Motor neuron (in vitro differentiated cells): Measurements from ENCODE around the gene GGT6. TPM values are rescaled to one million over a fixed set of nuclear protein-coding genes. Genes with fewer than 3 reads are reported as not detected.
A peak's percentile ranks its signal among the peaks of the same experiment; 100 is the strongest.
"Not testable (repeated sequence)": the region's sequence is repeated elsewhere in the genome, so short reads cannot be mapped to it uniquely, and the experiment has no call there.

Source experiments
- ATAC-seq, 8 experiments: fragments of 200-7000 bp; cut with Tn5 transposase; replicated peaks in 6 of 8; 2 replicates each; pipeline ENCODE4 v1.8.0; 2021; ENCODE audit warnings: mild to moderate bottlenecking in 8 of 8, moderate library complexity in 8 of 8
- H3K27ac ChIP-seq, 2 donors: fragments of 250-450 bp; sonication (Bioruptor Pico); 2 replicates each; pipeline ENCODE4 v1.9.0; 2021; ENCODE audit warnings: antibody characterized with exemption in 2 of 2, mild to moderate bottlenecking in 2 of 2, moderate library complexity in 1 of 2
- H3K4me1 ChIP-seq, 2 donors: fragments of 250-450 bp; sonication (Bioruptor Pico); replicated peaks in 1 of 2; 2 replicates each; pipeline ENCODE4 v1.6.1; 2021; ENCODE audit warnings: antibody characterized with exemption in 2 of 2, mild to moderate bottlenecking in 2 of 2, moderate library complexity in 1 of 2
- H3K4me3 ChIP-seq, 5 donors: fragments of 250-450 bp; sonication (Bioruptor Pico); 2 replicates each; pipeline ENCODE4 v1.9.0; 2021; ENCODE audit warnings: antibody characterized with exemption in 5 of 5, mild to moderate bottlenecking in 5 of 5, moderate library complexity in 4 of 5
- WGBS, 10 experiments: fragments of 450-650 bp; shearing (Covaris generic); methylation state at CpG; one replicate each; pipeline ENCODE4 v1.0.0; 2022; 5-methylcytosine and 5-hydroxymethylcytosine counted together
- in situ Hi-C, 9 experiments: fragments of 400-800 bp; cut with MboI; loops; one replicate each; pipeline ENCODE4 v1.15.0; 2021; ENCODE audit warnings: low sequenced_read_pairs in 9 of 9, low pct_unique_long_range_greater_than_20kb in 2 of 9; ENCODE audit not compliant: unreplicated experiment in 9 of 9
- total RNA-seq, 8 experiments: library from RNA; unstranded; fragments of 300-600 nt; gene quantifications; 2 replicates each; pipeline versions ENCODE4 v1.2.3 to v1.2.4, GENCODE V29; 2022

Gene GGT6, protein sequence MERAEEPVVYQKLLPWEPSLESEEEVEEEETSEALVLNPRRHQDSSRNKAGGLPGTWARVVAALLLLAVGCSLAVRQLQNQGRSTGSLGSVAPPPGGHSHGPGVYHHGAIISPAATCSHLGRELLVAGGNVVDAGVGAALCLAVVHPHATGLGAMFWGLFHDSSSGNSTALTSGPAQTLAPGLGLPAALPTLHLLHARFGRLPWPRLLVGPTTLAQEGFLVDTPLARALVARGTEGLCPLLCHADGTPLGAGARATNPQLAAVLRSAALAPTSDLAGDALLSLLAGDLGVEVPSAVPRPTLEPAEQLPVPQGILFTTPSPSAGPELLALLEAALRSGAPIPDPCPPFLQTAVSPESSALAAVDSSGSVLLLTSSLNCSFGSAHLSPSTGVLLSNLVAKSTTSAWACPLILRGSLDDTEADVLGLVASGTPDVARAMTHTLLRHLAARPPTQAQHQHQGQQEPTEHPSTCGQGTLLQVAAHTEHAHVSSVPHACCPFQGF
- under 1 TPM in 7 of 8 experiments, not detected in 1; 0.13 to 1.00 (median 0.20) TPM for total RNA-seq

DNA sequence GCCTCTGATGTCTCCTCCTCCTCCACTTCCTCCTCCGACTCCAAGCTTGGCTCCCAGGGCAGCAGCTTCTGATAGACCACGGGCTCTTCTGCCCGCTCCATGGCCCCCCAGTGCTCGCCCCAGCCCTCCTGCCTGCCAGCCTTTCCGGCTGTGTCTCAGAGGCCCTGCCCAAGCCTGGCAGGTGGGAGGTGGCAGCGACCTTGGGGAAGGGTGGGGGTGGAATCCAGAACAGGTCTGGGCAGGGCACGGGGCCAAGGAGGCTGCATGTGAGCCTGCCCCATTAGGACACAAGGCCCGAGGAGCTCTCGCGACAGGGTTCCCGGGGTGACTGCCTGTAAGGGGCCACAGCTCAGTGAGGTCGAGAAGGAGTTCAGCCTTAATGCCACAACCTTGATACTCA, at the start of gene GGT6:
Gene GGT6 (minus strand): TSS at position 157 of the 400 bp plus-strand sequence. CDS start 56 bp downstream, at position 101.
- in situ Hi-C loops, result loop anchor here in 3 of 9 experiments (10.0 kb wide), 2 partner anchors 54 to 64 kb away; no protein-coding TSS in a partner anchor
- no peak for ATAC-seq
- no peak within 1 kb of the TSS for H3K27ac ChIP-seq
- H3K4me1 ChIP-seq, result peaks cover 5 to 8% of the 10 kb centered on the region in 2 donors
- no peak within 1 kb of the TSS for H3K4me3 ChIP-seq
- 60% methylated on average over 2 of the region's 12 CpGs; no CpG with 5 or more reads in 9 of the 10 experiments for WGBS, 10 experiments

DNA sequence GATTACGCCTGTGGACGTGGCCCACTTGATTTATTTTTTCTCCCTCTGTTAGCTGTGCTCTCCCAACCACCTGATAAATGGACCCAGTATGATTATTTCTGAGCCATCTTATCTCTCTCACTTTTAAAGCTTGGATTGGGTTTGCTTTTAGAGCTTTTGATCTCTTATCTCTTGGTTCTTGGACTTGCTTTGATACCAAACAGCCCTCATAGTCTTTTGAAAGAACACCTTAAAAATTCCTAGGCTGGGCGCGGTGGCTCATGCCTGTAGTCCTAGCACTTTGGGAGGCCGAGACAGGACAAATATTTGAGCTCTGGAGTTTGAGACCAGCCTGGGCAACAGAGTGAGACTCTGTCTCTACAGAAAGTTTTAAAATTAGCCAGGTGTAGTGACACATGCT, 49.8 kb upstream of the GGT6 start:
- no peak overlapping the region for H3K4me3 ChIP-seq
- no peak for ATAC-seq
- no peak overlapping the region for H3K27ac ChIP-seq
- peaks cover 13 to 34% of the 10 kb centered on the region in 2 donors for H3K4me1 ChIP-seq
- in situ Hi-C loops, result loop anchor here in 1 of 9 experiments (10.0 kb wide), 1 partner anchor 45 kb away; the partner anchor contains the start of gene GGT6
- WGBS, 10 experiments, result 0 to 100% (median 83%) methylated on average over 1 to 5 of the region's 5 CpGs; no CpG with 5 or more reads in 1 of the 10 experiments

GRCh38 chr17:4609761-4610160, 49.4 kb upstream of the GGT6 start:
- no peak for ATAC-seq
- in situ Hi-C loops, result loop anchor here in 1 of 9 experiments (10.0 kb wide), 1 partner anchor 45 kb away; the partner anchor contains the start of gene GGT6
- H3K27ac ChIP-seq, result no peak overlapping the region
- WGBS, 10 experiments, result 40 to 100% (median 94%) methylated on average over 2 to 7 of the region's 7 CpGs; no CpG with 5 or more reads in 2 of the 10 experiments
- H3K4me1 ChIP-seq, result peaks cover 13 to 35% of the 10 kb centered on the region in 2 donors
- no peak overlapping the region for H3K4me3 ChIP-seq

- H3K4me3 ChIP-seq, result no peak overlapping the region
- peaks cover 13 to 44% of the 10 kb centered on the region in 2 donors for H3K4me1 ChIP-seq
- H3K27ac ChIP-seq, result peak overlapping the region in 1 of 2 donors; percentile 82
- peak; percentile 2 to 91 (median 85) for ATAC-seq
- 0 to 80% (median 19%) methylated on average over 2 to 9 of the region's 9 CpGs; no CpG with 5 or more reads in 1 of the 10 experiments for WGBS, 10 experiments
- in situ Hi-C loops, result no loop called here
Measured at GRCh38 chr17:4607773-4608187, 47.4 kb upstream of the GGT6 start.

DNA sequence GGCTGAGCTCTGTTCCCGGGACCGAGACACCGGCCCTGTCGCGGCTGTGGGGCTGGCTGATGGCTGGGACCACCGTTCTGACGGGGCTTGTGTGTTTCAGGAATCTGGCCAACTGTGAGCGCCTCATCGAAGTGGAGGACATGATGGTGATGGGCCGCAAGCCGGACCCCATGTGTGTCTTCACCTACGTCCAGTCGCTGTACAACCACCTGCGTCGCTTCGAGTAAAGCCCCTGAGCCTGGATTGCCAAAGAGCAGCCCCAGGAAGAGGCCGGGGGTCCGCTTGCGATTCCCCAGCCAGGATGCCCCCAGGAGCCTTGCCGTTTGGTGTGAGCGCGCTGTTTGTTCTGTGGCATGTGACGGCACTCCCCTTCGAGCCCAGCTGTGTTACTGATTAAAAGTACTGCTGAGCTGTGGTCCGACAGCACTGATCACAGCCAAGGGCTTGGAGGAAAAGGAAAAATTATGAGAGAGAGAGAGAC, 46.9 kb upstream of the GGT6 start:
- in situ Hi-C loops, result no loop called here
- Histone ChIP-seq H3K4me1 (peaks cover 13 to 44% of the 10 kb centered on the region in 2 donors), H3K27ac (peak overlapping the region; percentile 2 to 82), H3K4me3 (no peak overlapping the region)
- 21 to 80% (median 64%) methylated on average over 2 to 15 of the region's 25 CpGs; no CpG with 5 or more reads in 3 of the 10 experiments for WGBS, 10 experiments
- peak in 6 of 8 experiments; percentile 16 to 64 (median 58) for ATAC-seq

- Histone ChIP-seq H3K27ac (no peak overlapping the region), H3K4me1 (peaks cover 14 to 47% of the 10 kb centered on the region in 2 donors), H3K4me3 (no peak overlapping the region)
- peak in 4 of 8 experiments; percentile 17 to 49 (median 28) for ATAC-seq
- WGBS, 10 experiments, result 50 to 100% (median 100%) methylated on average over 1 to 5 of the region's 12 CpGs; no CpG with 5 or more reads in 4 of the 10 experiments
- in situ Hi-C loops, result no loop called here
Measured at GRCh38 chr17:4605826-4606225, 45.4 kb upstream of the GGT6 start.

- peaks cover 25 to 57% of the 10 kb centered on the region in 2 donors for H3K4me1 ChIP-seq
- ATAC-seq, H3K27ac ChIP-seq, in situ Hi-C loops, H3K4me3 ChIP-seq: not testable (repeated sequence)
- 0 to 100% (median 88%) methylated on average over 1 to 9 of the region's 11 CpGs; no CpG with 5 or more reads in 2 of the 10 experiments for WGBS, 10 experiments
Measured at GRCh38 chr17:4604736-4605135, 44.4 kb upstream of the GGT6 start.

- Histone ChIP-seq H3K4me1 (peaks cover 31 to 63% of the 10 kb centered on the region in 2 donors), H3K27ac (no peak overlapping the region), H3K4me3 (no peak overlapping the region)
- in situ Hi-C loops, result no loop called here
- WGBS, 10 experiments, result 0 to 93% (median 81%) methylated on average over 2 to 8 of the region's 18 CpGs; no CpG with 5 or more reads in 5 of the 10 experiments
- peak in 4 of 8 experiments; percentile 3 to 66 (median 35) for ATAC-seq
Measured at GRCh38 chr17:4604111-4604644, 43.8 kb upstream of the GGT6 start.

GRCh38 chr17:4602041-4602440, 41.7 kb upstream of the GGT6 start:
- 20 to 100% (median 86%) methylated on average over 1 to 5 of the region's 5 CpGs for WGBS, 10 experiments
- Histone ChIP-seq H3K4me3 (no peak overlapping the region), H3K4me1 (peaks cover 22 to 55% of the 10 kb centered on the region in 2 donors), H3K27ac (no peak overlapping the region)
- ATAC-seq, result no peak
- in situ Hi-C loops, result no loop called here

DNA sequence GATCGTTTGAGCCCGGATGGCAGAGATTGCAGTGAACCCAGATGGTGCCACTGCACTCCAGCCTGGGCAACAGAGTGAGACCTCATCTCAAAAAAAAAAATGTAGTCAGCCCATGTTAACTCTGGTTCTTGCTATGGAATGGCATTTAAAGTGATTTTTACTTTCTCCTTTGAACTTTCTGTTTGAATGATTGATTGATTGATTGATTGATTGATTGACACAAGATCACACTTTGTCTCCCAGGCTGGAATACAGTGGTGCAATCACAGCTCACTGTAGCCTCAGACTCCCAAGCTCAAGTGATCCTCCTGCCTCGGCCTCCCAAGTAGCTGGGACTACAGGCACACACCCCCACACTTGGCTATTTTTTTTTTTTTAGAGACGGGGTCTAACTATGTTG, 40.9 kb upstream of the GGT6 start:
- Histone ChIP-seq H3K4me1 (peaks cover 22 to 47% of the 10 kb centered on the region in 2 donors), H3K27ac (no peak overlapping the region), H3K4me3 (no peak overlapping the region)
- 79 to 100% (median 92%) methylated on average over 2 to 4 of the region's 4 CpGs; no CpG with 5 or more reads in 3 of the 10 experiments for WGBS, 10 experiments
- in situ Hi-C loops, result no loop called here
- ATAC-seq, result no peak

DNA sequence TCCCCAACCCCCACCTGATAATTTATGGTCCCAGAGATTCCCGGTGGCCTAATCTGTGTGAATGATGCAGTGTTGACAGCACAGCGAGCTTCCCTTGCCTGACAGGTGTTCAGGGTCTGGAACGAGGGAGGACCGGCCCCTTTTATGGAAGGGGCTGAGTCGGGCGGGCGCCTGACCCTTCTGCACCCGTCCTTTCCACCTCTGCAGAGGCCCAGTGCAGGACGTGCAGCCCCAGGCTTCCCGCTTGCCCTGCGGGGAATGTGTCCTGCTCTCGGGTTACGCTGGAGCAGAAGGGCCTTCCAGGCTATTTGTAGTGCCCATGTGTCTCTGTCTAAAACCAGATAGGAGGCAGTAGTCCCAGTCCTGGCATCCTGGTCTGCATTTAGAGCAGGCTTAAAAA, 40.2 kb upstream of the GGT6 start:
- peak in 6 of 8 experiments; percentile 2 to 46 (median 32) for ATAC-seq
- peaks cover 22 to 40% of the 10 kb centered on the region in 2 donors for H3K4me1 ChIP-seq
- peak overlapping the region; percentile 48 to 79 for H3K27ac ChIP-seq
- in situ Hi-C loops, result no loop called here
- H3K4me3 ChIP-seq, result no peak overlapping the region
- 0 to 80% (median 19%) methylated on average over 1 to 6 of the region's 13 CpGs; no CpG with 5 or more reads in 6 of the 10 experiments for WGBS, 10 experiments

GRCh38 chr17:4599505-4600281, 39.3 kb upstream of the GGT6 start:
- in situ Hi-C loops, result no loop called here
- ATAC-seq, result peak; percentile 58 to 92 (median 91)
- H3K4me3 ChIP-seq, result no peak overlapping the region
- peaks cover 22 to 42% of the 10 kb centered on the region in 2 donors for H3K4me1 ChIP-seq
- peak overlapping the region; percentile 48 to 79 for H3K27ac ChIP-seq
- WGBS, 10 experiments, result 0 to 100% (median 55%) methylated on average over 1 to 3 of the region's 25 CpGs; no CpG with 5 or more reads in 6 of the 10 experiments
